Liver (tissue), 9 donors: Measurements from ENCODE around the gene MSH4. TPM values are rescaled to one million over a fixed set of nuclear protein-coding genes. Genes with fewer than 3 reads are reported as not detected.
A peak's percentile ranks its signal among the peaks of the same experiment; 100 is the strongest.

ENCODE experiments used
- DNase-seq: peaks from one replicate; pipeline ENCODE4 v3.0.0-alpha.2; 2017; ENCODE audit warnings: low spot score
- H3K27ac ChIP-seq, 2 donors: one replicate each; pipeline ENCODE4 v1.7.0; 2013; ENCODE audit warnings: inconsistent platforms in 2 of 2, low read length in 2 of 2, control low read depth in 1 of 2, low read depth in 1 of 2, mild to moderate bottlenecking in 1 of 2
- H3K27me3 ChIP-seq, 4 donors: one replicate each; pipeline versions ENCODE4 v1.6.1 to v1.7.0; 2013; ENCODE audit warnings: low read length in 3 of 4, inconsistent platforms in 1 of 4, mild to moderate bottlenecking in 1 of 4, moderate library complexity in 1 of 4; ENCODE audit not compliant: control insufficient read depth in 4 of 4, insufficient read depth in 4 of 4
- H3K36me3 ChIP-seq, 4 donors: one replicate each; pipeline versions ENCODE4 v1.6.1 to v1.7.0; 2013; ENCODE audit warnings: low read length in 3 of 4, mild to moderate bottlenecking in 3 of 4, low read depth in 1 of 4, moderate library complexity in 1 of 4; ENCODE audit not compliant: control insufficient read depth in 4 of 4, insufficient read depth in 3 of 4
- H3K4me1 ChIP-seq, 4 donors: one replicate each; pipeline versions ENCODE4 v1.6.1 to v1.7.0; 2013; ENCODE audit warnings: low read length in 3 of 4, mild to moderate bottlenecking in 3 of 4, moderate library complexity in 1 of 4; ENCODE audit not compliant: control insufficient read depth in 4 of 4, insufficient read depth in 4 of 4
- H3K4me3 ChIP-seq, 3 donors: one replicate each; pipeline versions ENCODE4 v1.6.1 to v1.7.0; 2013; ENCODE audit warnings: low read length in 3 of 3, control low read depth in 1 of 3, low read depth in 1 of 3, mild to moderate bottlenecking in 1 of 3
- H3K9ac ChIP-seq, 2 donors: one replicate each; pipeline ENCODE4 v1.7.0; 2013; ENCODE audit warnings: low read length in 2 of 2, mild to moderate bottlenecking in 2 of 2, moderate library complexity in 2 of 2, control low read depth in 1 of 2, low read depth in 1 of 2
- H3K9me3 ChIP-seq, 4 donors: one replicate each; pipeline versions ENCODE4 v1.6.1 to v1.7.0; 2013; ENCODE audit warnings: low read length in 3 of 4; ENCODE audit not compliant: control insufficient read depth in 4 of 4
- CTCF ChIP-seq: fragments of 150-350 bp; IDR thresholded peaks from 2 replicates; pipeline ENCODE4 v1.5.1; 2017; ENCODE audit warnings: improper control_type of control experiment, low read depth, low read length; ENCODE audit not compliant: missing input control
- EGR1 ChIP-seq, 2 donors: IDR thresholded peaks; 2 replicates each; pipeline ENCODE4 v1.6.1; 2016 to 2018; ENCODE audit warnings: antibody characterized with exemption in 2 of 2, low read depth in 2 of 2
- FOXA1 ChIP-seq: IDR thresholded peaks from 2 replicates; pipeline ENCODE4 v1.6.1; 2016; ENCODE audit warnings: antibody characterized with exemption
- FOXA2 ChIP-seq: IDR thresholded peaks from 2 replicates; pipeline ENCODE4 v1.6.1; 2016; ENCODE audit warnings: antibody characterized with exemption
- HNF4A ChIP-seq, 2 donors: conservative IDR thresholded peaks; 2 replicates each; pipeline ENCODE4 v1.6.1; 2016; ENCODE audit warnings: antibody characterized with exemption in 2 of 2, mild to moderate bottlenecking in 2 of 2
- HNF4G ChIP-seq: IDR thresholded peaks from 2 replicates; pipeline ENCODE4 v1.6.1; 2016; ENCODE audit warnings: antibody characterized with exemption
- JUND ChIP-seq, 2 donors: IDR thresholded peaks; 2 replicates each; pipeline ENCODE4 v1.6.1; 2016; ENCODE audit warnings: antibody characterized with exemption in 2 of 2
- NR2F2 ChIP-seq: IDR thresholded peaks from 2 replicates; pipeline ENCODE4 v1.6.1; 2016; ENCODE audit warnings: antibody characterized with exemption
- RAD21 ChIP-seq, 2 donors: IDR thresholded peaks; 2 replicates each; pipeline ENCODE4 v1.6.1; 2016; ENCODE audit warnings: antibody characterized with exemption in 2 of 2, mild to moderate bottlenecking in 2 of 2
- REST ChIP-seq: IDR thresholded peaks from 2 replicates; pipeline ENCODE4 v1.6.1; 2016; ENCODE audit warnings: antibody characterized with exemption, mild to moderate bottlenecking
- RXRA ChIP-seq, 2 donors: IDR thresholded peaks; 2 replicates each; pipeline ENCODE4 v1.6.1; 2017 to 2018; ENCODE audit warnings: antibody characterized with exemption in 2 of 2, mild to moderate bottlenecking in 1 of 2
- SP1 ChIP-seq: IDR thresholded peaks from 2 replicates; pipeline ENCODE4 v1.6.1; 2018; ENCODE audit warnings: antibody characterized with exemption, mild to moderate bottlenecking
- TAF1 ChIP-seq: conservative IDR thresholded peaks from 2 replicates; pipeline ENCODE4 v1.6.1; 2016; ENCODE audit warnings: antibody characterized with exemption, mild to moderate bottlenecking
- YY1 ChIP-seq: IDR thresholded peaks from 2 replicates; pipeline ENCODE4 v1.6.1; 2016; ENCODE audit warnings: antibody characterized with exemption, mild to moderate bottlenecking
- ZBTB33 ChIP-seq: IDR thresholded peaks from 2 replicates; pipeline ENCODE4 v1.6.1; 2016; ENCODE audit warnings: antibody characterized with exemption
- WGBS: extraction: QIAGEN DNeasy Blood & Tissue Kit; methylation state at CpG from one replicate; pipeline ENCODE4 v1.1.7; 2013; 5-methylcytosine and 5-hydroxymethylcytosine counted together
- polyA plus RNA-seq, 2 donors: library from polyadenylated mRNA; stranded (reverse) in 1 of 2; unstranded in 1 of 2; fragments of 200-250 nt in 1 of 2; fragments of >200 nt in 1 of 2; fragmentation: Nextera tagmentation in 1 of 2; extraction: Ambion mirVana in 1 of 2; gene quantifications; one replicate each; pipeline versions ENCODE4 v1.2.1 to v1.2.3, GENCODE V29; 2013 to 2015
- total RNA-seq, 2 donors: library from RNA; depleted of rRNA; stranded (reverse); fragments of >200 nt; gene quantifications; one replicate each; pipeline ENCODE4 v1.2.3, GENCODE V29; 2014
- TF ChIP-seq, protein P1 (sequence below): IDR thresholded peaks from 2 replicates; pipeline ENCODE4 v1.6.1; 2016; ENCODE audit warnings: antibody characterized with exemption
- TF ChIP-seq, protein P2 (sequence below): IDR thresholded peaks from 2 replicates; pipeline ENCODE4 v1.6.1; 2016; ENCODE audit warnings: antibody characterized with exemption
- donor health status: healthy.
- donor health status: healthy.
- donor health status: healthy.
- donor health status: healthy.
- donor health status: healthy.

MSH4 gene
- total and polyA plus RNA-seq, 4 donors, result 0.08 to 0.14 TPM; not detected in 2

- TF ChIP-seq JUND (IDR thresholded peaks at IDR 0.05), result peak; percentile 97
Observed at GRCh38 chr1:75791022-75791421, 5.7 kb upstream of the MSH4 start (continued).

- 97% methylated on average over 3 of the region's 3 CpGs for WGBS
- Histone ChIP-seq H3K36me3 (peaks cover 9 to 52% (median 40%) of the 10 kb centered on the region in 4 donors), H3K4me1 (peaks cover 8 to 38% (median 34%) of the 10 kb centered on the region in 4 donors), H3K9me3 (no peaks in the 10 kb centered on the region), H3K27ac (no peak overlapping the region), H3K27me3 (no peaks in the 10 kb centered on the region), H3K9ac (no peak overlapping the region), H3K4me3 (no peak overlapping the region)
- no peak for DNase-seq
- TF ChIP-seq, protein P1, sequence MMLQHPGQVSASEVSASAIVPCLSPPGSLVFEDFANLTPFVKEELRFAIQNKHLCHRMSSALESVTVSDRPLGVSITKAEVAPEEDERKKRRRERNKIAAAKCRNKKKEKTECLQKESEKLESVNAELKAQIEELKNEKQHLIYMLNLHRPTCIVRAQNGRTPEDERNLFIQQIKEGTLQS, result no peak
- TF ChIP-seq HNF4A (conservative IDR thresholded peaks at IDR 0.05) (no peak), EGR1 (IDR thresholded peaks at IDR 0.05; ENCODE audit: low read depth in 2 of 2) (no peak), FOXA1 (no peak), TAF1 (no peak), ZBTB33 (no peak), SP1 (no peak), YY1 (no peak), FOXA2 (no peak)
Observed at GRCh38 chr1:75792091-75792490, 4.6 kb upstream of the MSH4 start.

DNA sequence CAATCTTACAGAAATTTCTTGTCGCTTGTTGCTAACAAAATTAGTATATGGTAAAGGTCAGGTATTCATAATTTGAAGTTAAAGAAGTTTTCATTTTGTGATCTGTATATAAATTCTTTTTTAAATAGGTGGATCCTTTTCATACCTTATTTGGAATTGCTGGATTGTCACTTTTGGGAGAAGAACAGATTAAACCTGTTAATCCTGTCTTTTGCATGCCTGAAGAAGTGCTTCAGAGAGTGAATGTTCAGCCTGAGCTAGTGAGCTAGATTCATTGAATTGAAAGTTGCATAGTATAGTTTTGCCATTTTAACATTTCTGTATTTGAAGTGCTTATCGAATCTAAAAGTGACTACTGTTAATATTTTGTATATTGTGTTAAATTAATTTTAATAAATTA is 2.3 kb upstream of the MSH4 start:
- H3K27me3 ChIP-seq, result no peaks in the 10 kb centered on the region
- H3K4me3 ChIP-seq, result no peak overlapping the region
- no peak overlapping the region for H3K27ac ChIP-seq
- DNase-seq, result no peak
- H3K9ac ChIP-seq, result no peak overlapping the region
- peaks cover 9 to 52% (median 40%) of the 10 kb centered on the region in 4 donors for H3K36me3 ChIP-seq
- no peaks in the 10 kb centered on the region for H3K9me3 ChIP-seq
- 96% methylated on average over 2 of the region's 2 CpGs for WGBS
- no peak for TF ChIP-seq ZBTB33
- no peak for TF ChIP-seq NR2F2
- TF ChIP-seq SP1, result no peak
- TF ChIP-seq HNF4G, result no peak
- TF ChIP-seq FOXA2, result no peak
- no peak for TF ChIP-seq CTCF
- TF ChIP-seq, protein P2, sequence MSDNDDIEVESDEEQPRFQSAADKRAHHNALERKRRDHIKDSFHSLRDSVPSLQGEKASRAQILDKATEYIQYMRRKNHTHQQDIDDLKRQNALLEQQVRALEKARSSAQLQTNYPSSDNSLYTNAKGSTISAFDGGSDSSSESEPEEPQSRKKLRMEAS, result no peak
- TF ChIP-seq RXRA (IDR thresholded peaks at IDR 0.05), result no peak
- TF ChIP-seq RAD21 (IDR thresholded peaks at IDR 0.05), result no peak
- TF ChIP-seq FOXA1, result no peak
- TF ChIP-seq HNF4A (conservative IDR thresholded peaks at IDR 0.05), result no peak
- TF ChIP-seq, protein P1, result no peak
- TF ChIP-seq REST, result no peak
- peaks cover 4 to 19% (median 16%) of the 10 kb centered on the region in 4 donors for H3K4me1 ChIP-seq
